DOHH2 (cell line): Measurements from ENCODE around the gene LLGL1.

Experiments used
- H3F3A ChIP-seq: fragments of 200-600 bp; sonication (generic), shearing (Covaris generic); 2 replicates; pipeline ENCODE4 v1.6.0; 2016; ENCODE audit warnings: antibody characterized with exemption, mild to moderate bottlenecking; ENCODE audit not compliant: control insufficient read depth, insufficient read depth
- H3K27ac ChIP-seq: fragments of 200-600 bp; sonication (generic); 2 replicates; pipeline ENCODE4 v1.5.1; 2014; ENCODE audit warnings: low read depth, mild to moderate bottlenecking, low read length, moderate library complexity
- H3K27me3 ChIP-seq: fragments of 200-600 bp; sonication (generic); 2 replicates; pipeline ENCODE4 v1.6.1; 2014; ENCODE audit warnings: mild to moderate bottlenecking, low read length, mixed read lengths; ENCODE audit not compliant: control insufficient read depth
- H3K36me3 ChIP-seq: fragments of 200-600 bp; sonication (generic); 2 replicates; pipeline ENCODE4 v1.6.1; 2014; ENCODE audit warnings: mild to moderate bottlenecking, low read length, moderate library complexity, mixed read lengths; ENCODE audit not compliant: control insufficient read depth
- H3K4me1 ChIP-seq: fragments of 200-600 bp; sonication (generic); 2 replicates; pipeline ENCODE4 v1.6.1; 2014; ENCODE audit warnings: mild to moderate bottlenecking, low read length, mixed read lengths; ENCODE audit not compliant: control insufficient read depth
- H3K4me2 ChIP-seq: fragments of 200-600 bp; sonication (generic); 2 replicates; pipeline ENCODE4 v1.6.0; 2014; ENCODE audit warnings: mild to moderate bottlenecking, low read length, moderate library complexity
- H3K4me3 ChIP-seq: fragments of 200-600 bp; sonication (generic); 2 replicates; pipeline ENCODE4 v1.5.1; 2014; ENCODE audit warnings: mild to moderate bottlenecking, low read length, mixed read lengths
- H3K79me2 ChIP-seq: fragments of 200-600 bp; sonication (generic); 2 replicates; pipeline ENCODE4 v1.6.1; 2014; ENCODE audit warnings: mild to moderate bottlenecking, low read length, mixed read lengths; ENCODE audit not compliant: control insufficient read depth
- H3K9me2 ChIP-seq: fragments of 200-600 bp; sonication (generic); replicated peaks from 2 replicates; pipeline ENCODE4 v1.6.1; 2014; ENCODE audit warnings: mild to moderate bottlenecking, low read length, mixed read lengths; ENCODE audit not compliant: control insufficient read depth
- H3K9me3 ChIP-seq: fragments of 200-600 bp; sonication (generic); 2 replicates; pipeline ENCODE4 v1.6.1; 2014; ENCODE audit warnings: antibody characterized with exemption, low read length, mixed read lengths; ENCODE audit not compliant: control insufficient read depth, insufficient read depth
- H4K20me1 ChIP-seq: fragments of 200-600 bp; sonication (generic); 2 replicates; pipeline ENCODE4 v1.6.0; 2014; ENCODE audit warnings: low read depth, mild to moderate bottlenecking, antibody characterized with exemption, low read length, moderate library complexity; ENCODE audit not compliant: control insufficient read depth, insufficient read depth
- EZH2phosphoT487 ChIP-seq: fragments of 200-600 bp; sonication (generic); IDR thresholded peaks from 2 replicates; pipeline ENCODE4 v1.6.1; 2017; ENCODE audit warnings: borderline replicate concordance, mild to moderate bottlenecking, antibody characterized with exemption, low read length, moderate library complexity, mixed read lengths
- TF ChIP-seq, protein P1 (sequence below): fragments of 200-600 bp; sonication (generic); IDR thresholded peaks from one replicate; pipeline ENCODE4 v1.5.1; 2014; ENCODE audit warnings: antibody characterized with exemption, mild to moderate bottlenecking, low read depth, low read length; ENCODE audit not compliant: poor library complexity, severe bottlenecking

LLGL1 gene

DNA sequence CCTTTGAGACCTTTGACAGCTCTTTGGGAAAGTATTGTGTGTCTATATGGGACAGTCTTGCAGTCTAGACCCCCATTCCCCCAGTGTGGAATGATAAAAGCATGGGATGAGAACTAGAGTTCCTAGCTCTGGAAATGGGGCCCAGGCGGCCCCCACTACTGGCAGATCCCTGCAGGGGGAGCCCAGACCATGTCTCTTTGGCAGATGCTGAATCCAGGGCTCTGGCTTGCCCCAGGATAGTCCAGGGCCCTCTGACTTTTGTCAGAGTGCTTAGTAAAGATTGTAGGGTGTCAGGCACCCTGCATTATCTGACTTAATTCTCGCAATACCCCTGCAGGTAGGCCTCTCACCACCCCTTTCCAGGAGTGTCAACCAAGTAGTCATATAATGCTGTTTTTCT is 33.5 kb upstream of the LLGL1 start:
- Histone ChIP-seq H3K79me2 (peaks cover 96% of the 10 kb centered on the region), H3K9me2 (no peaks in the 10 kb centered on the region), H3K4me3 (no peak overlapping the region), H3K27me3 (no peaks in the 10 kb centered on the region), H3K4me2 (no peak overlapping the region), H3K27ac (no peak overlapping the region), H3F3A (0 out of 2 replicates have a peak, but pooled peaks cover 2% of the 10 kb centered on the region), H4K20me1 (peaks cover 28% of the 10 kb centered on the region), H3K9me3 (no peaks in the 10 kb centered on the region), H3K4me1 (peaks cover 20% of the 10 kb centered on the region), H3K36me3 (peaks cover 85% of the 10 kb centered on the region)
- TF ChIP-seq EZH2phosphoT487: no peak
- TF ChIP-seq, protein P1, sequence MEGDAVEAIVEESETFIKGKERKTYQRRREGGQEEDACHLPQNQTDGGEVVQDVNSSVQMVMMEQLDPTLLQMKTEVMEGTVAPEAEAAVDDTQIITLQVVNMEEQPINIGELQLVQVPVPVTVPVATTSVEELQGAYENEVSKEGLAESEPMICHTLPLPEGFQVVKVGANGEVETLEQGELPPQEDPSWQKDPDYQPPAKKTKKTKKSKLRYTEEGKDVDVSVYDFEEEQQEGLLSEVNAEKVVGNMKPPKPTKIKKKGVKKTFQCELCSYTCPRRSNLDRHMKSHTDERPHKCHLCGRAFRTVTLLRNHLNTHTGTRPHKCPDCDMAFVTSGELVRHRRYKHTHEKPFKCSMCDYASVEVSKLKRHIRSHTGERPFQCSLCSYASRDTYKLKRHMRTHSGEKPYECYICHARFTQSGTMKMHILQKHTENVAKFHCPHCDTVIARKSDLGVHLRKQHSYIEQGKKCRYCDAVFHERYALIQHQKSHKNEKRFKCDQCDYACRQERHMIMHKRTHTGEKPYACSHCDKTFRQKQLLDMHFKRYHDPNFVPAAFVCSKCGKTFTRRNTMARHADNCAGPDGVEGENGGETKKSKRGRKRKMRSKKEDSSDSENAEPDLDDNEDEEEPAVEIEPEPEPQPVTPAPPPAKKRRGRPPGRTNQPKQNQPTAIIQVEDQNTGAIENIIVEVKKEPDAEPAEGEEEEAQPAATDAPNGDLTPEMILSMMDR: no peak

- Histone ChIP-seq H3K27ac (no peak overlapping the region), H4K20me1 (peaks cover 19% of the 10 kb centered on the region), H3K36me3 (peaks cover 88% of the 10 kb centered on the region)
Measured at GRCh38 chr17:18194394-18194793, 31.0 kb upstream of the LLGL1 start.

GRCh38 chr17:18194804-18195203 is 30.6 kb upstream of the LLGL1 start:
- Histone ChIP-seq H3K4me2 (no peak overlapping the region), H3K27me3 (no peaks in the 10 kb centered on the region), H3K27ac (no peak overlapping the region), H3F3A (0 out of 2 replicates have a peak, but pooled peaks cover 2% of the 10 kb centered on the region), H3K4me3 (no peak overlapping the region), H3K9me3 (no peaks in the 10 kb centered on the region), H3K36me3 (peaks cover 88% of the 10 kb centered on the region), H3K79me2 (peaks cover 96% of the 10 kb centered on the region), H3K9me2 (no peaks in the 10 kb centered on the region), H3K4me1 (no peaks in the 10 kb centered on the region; the same call in 1 of the 2 replicates), H4K20me1 (peaks cover 19% of the 10 kb centered on the region)
- TF ChIP-seq EZH2phosphoT487: no peak
- TF ChIP-seq, protein P1: no peak

More at GRCh38 chr17:18194394-18194793, 31.0 kb upstream of the LLGL1 start:
- TF ChIP-seq, protein P1: no peak
- TF ChIP-seq EZH2phosphoT487: no peak
- H3K79me2 ChIP-seq: peaks cover 96% of the 10 kb centered on the region
- H3K27me3 ChIP-seq: no peaks in the 10 kb centered on the region
- peaks cover 2% of the 10 kb centered on the region; the same call in 1 of the 2 replicates for H3K4me1 ChIP-seq
- H3F3A ChIP-seq: 0 out of 2 replicates have a peak, but pooled peaks cover 2% of the 10 kb centered on the region
- H3K9me2 ChIP-seq: no peaks in the 10 kb centered on the region
- no peak overlapping the region for H3K4me2 ChIP-seq
- H3K4me3 ChIP-seq: no peak overlapping the region
- H3K9me3 ChIP-seq: no peaks in the 10 kb centered on the region
